ENCODE data around the gene NLRC5.

DNA sequence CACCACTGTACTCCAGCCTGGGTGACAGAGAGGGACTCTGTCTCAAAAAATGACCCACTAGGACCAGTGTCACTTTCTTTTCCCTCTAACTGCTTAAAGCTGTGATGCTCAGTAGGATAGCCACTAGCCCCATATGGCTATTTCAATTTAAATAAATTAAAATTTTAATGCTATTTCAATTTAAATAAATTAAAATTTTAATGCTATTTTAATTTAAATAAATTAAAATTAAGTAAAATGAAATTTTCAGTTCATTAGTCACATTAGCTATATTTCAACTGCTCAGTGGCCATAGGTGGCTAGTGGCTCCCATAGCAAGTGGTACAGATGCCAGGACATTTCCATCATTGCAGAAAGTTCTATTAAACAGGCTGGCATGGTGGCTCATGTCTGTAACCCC is 43.0 kb downstream of the NLRC5 start:
- TF ChIP-seq CTCF (IDR thresholded peaks at IDR 0.05) (no peak), POLR2A (IDR thresholded peaks at IDR 0.05) (no peak)

Data from lower leg skin (tissue), 3 donors.